ENCODE measurements around the gene PLG.

Gene PLG

GRCh38 chr6:160756021-160756420, 54.0 kb downstream of the PLG start:
- TF ChIP-seq CTCF (IDR thresholded peaks at IDR 0.05; ENCODE audit: extremely low read depth, missing control alignments) = no peak
- DNase-seq (ENCODE audit: low spot score) = no peak

GRCh38 chr6:160756871-160757270, 54.8 kb downstream of the PLG start:
- no peak for DNase-seq (ENCODE audit: low spot score)
- TF ChIP-seq CTCF (IDR thresholded peaks at IDR 0.05; ENCODE audit: extremely low read depth, missing control alignments) = no peak

GRCh38 chr6:160764847-160765246, 62.8 kb downstream of the PLG start:
- no peak for DNase-seq (ENCODE audit: low spot score)
- no peak for TF ChIP-seq CTCF (IDR thresholded peaks at IDR 0.05; ENCODE audit: extremely low read depth, missing control alignments)

GRCh38 chr6:160765412-160765811, 63.4 kb downstream of the PLG start:
- no peak for DNase-seq (ENCODE audit: low spot score)
- TF ChIP-seq CTCF (IDR thresholded peaks at IDR 0.05; ENCODE audit: extremely low read depth, missing control alignments) = no peak

- TF ChIP-seq CTCF (IDR thresholded peaks at IDR 0.05; ENCODE audit: extremely low read depth, missing control alignments) = no peak
- DNase-seq (ENCODE audit: low spot score) = no peak
Observed at GRCh38 chr6:160766657-160766988, 64.6 kb downstream of the PLG start.

GRCh38 chr6:160766989-160767646, 65.1 kb downstream of the PLG start:
- DNase-seq (ENCODE audit: low spot score) = peak; percentile 87
- TF ChIP-seq CTCF (IDR thresholded peaks at IDR 0.05; ENCODE audit: extremely low read depth, missing control alignments) = peak; percentile 72

- no peak for TF ChIP-seq CTCF (IDR thresholded peaks at IDR 0.05; ENCODE audit: extremely low read depth, missing control alignments)
- no peak for DNase-seq (ENCODE audit: low spot score)
Observed at GRCh38 chr6:160767647-160768019, 65.6 kb downstream of the PLG start.
